HG02798 (cell line): ENCODE data around the gene GPR150.

Experiments
- ATAC-seq: cut with Tn5 transposase; IDR thresholded peaks from one replicate; pipeline ENCODE4 v1.9.1; 2021; ENCODE audit warnings: mild to moderate bottlenecking; ENCODE audit not compliant: unreplicated experiment, poor library complexity

GPR150 gene

DNA sequence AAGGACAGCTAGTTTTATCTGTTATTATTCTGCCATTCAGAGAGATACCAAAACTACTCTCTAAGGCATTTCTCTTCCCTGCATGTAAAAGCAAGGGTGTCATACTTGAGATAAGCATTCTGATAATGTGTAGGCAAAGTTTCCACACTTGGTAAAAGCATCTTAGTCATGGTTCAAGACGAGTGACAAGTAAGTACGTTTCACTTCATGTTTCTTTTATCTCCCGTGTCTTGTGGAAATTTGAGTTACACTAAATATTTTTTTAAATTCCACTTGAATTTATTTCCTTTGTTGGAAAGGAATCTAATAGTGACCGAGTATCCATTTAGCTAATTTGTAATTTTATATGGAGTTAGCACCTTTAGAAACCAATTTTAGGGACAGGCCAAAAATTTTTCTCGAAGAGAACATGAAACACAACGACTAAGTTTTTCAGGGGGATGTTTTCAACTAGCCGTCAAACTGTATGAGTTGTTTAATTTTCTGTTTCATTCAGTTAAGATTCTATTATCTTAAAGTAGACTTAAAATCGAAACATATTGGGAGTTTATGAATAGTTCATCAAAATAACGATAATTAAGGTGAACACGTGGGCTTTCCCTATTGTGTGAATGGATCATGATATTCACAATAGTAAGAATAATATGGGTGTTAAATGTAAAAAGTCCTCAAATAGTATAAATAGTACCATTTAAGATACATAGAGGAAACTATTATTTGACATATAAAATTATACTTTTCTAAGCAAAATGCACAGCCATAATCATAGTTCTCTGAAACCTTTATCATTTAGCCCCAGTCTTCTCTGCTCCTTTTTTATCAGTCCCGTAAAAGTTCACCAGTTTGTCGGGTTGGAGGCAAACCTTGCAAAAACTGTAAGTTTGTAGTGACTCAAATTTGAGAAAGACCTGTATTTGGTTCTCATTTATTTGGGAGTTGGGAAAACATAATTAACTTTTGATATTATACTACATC is 28.3 kb downstream of the GPR150 start:
- no peak for ATAC-seq

DNA sequence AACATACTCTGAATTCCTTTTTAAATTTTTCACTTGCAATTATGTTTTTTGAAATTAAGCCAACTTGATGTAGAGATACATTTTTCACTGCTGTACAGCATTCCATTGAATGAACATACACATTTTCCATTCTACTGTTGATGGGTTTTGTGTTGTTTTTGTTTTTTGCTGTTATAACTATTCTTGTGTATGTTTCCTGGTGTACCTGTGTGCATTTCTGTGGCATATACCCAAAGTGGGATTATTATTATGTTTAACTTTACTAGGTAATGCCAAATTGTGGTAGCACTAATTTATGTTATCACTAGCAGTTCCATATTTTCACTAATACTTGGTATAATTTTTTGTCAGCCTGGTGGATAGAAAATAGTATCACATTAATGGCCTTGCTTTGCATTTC is 29.4 kb downstream of the GPR150 start:
- no peak for ATAC-seq

- ATAC-seq: no peak
Measured at GRCh38 chr5:95649842-95650620, 30.1 kb downstream of the GPR150 start.

DNA sequence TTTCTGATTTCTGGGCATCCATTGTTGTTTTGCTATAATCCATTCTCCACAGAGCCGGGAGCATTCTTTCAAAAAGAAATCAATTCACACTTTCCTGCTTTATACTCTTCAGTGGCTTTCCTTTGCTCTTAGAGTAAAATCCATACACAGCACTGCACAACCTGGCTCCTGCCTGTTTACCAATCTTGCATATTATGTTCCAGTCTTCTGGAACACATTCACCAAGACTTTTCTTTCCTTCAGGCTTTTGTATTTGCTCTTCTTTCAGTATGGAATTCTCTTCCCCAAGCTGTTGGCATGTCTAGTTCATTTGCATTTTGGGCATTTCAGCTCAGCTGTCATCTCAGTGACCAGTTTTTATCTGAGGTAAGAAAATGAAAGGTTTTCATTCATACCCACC is 33.0 kb downstream of the GPR150 start:
- no peak for ATAC-seq

- ATAC-seq: no peak
Measured at GRCh38 chr5:95654196-95654595, 34.3 kb downstream of the GPR150 start.

DNA sequence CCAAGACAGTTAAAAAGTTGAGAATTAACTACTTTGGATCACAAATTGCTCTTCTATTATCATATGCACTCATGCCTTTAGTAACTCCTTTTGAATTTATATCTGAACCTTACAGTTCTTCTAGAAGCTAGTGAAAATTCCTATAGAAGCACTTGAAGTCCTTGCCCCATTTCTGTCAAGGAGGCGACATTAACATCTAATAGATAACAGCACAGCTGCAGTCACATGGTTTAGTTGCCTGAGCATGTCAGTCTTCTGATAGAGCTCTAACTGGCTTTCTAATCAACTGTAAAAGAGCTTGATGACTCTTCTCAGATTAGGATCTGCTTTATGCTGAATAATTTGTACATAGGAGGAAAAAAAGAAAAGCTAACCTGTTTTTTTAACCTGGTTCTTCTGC is 35.7 kb downstream of the GPR150 start:
- ATAC-seq: no peak

- no peak for ATAC-seq
Measured at GRCh38 chr5:95660060-95660459, 40.2 kb downstream of the GPR150 start.

DNA sequence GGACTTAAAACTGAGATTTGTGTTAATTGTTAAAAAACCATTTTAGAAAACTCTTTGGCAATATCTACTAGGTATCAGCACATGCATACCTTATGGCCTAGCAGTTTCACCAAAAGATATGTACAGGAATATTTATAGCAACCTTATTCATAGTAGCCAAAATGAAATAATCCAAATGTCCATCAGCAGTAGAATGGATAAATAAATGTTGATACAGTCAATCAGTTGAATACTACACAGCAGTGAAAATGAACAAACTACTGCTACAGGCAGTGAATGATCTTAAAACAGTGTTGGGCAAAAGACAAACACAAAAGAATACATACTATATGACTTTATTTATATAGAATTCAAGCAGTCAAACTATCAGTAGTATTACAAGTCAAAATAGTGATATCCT is 43.1 kb downstream of the GPR150 start:
- no peak for ATAC-seq

GRCh38 chr5:95664204-95664786 is 44.4 kb downstream of the GPR150 start:
- no peak for ATAC-seq

DNA sequence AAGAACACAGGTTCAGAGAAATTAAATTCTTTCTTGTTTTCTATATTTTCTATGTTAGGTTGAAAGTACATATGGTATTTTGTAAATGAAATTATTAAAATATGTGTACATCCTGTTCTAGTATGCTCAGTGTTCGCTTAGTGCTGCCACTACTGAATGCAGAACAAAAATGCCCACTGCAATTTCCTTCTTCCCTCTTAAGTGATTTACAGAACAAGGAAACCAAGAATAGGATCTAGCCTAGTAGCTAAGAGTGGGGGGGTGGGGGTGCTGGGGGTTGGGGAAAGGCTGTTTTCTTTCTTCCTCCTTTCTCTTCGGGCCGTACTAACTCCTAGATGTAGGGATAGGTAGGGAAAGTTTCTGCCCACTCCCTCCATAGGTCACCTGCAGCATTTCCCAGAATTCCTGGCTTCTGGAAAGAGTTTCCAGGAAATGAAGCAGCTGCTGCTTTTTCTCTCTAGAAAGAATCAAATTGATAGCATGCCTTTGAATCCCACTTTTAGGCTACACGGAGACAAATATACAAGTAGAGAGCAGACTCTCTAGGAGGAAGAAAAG is 47.3 kb downstream of the GPR150 start:
- no peak for ATAC-seq

- ATAC-seq: no peak
Measured at GRCh38 chr5:95667678-95668077, 47.8 kb downstream of the GPR150 start.

DNA sequence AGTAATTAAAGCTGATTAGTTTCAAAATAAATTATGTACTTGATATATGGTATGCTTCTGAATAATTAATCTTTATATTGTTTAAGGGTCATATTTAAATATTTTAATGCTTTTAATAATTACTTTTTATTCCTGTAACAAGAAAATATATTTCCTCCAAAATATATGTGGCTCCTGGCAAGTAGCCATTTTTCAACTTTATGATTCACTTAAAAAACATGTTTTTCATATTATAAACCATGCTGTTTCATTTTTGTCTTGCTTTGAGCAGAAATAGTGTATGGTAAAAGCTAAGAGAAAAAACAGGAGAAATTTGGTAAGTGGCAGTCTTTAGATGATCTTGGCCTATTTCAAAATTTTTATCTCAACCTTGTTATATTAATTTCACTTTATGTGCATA is 48.3 kb downstream of the GPR150 start:
- no peak for ATAC-seq

DNA sequence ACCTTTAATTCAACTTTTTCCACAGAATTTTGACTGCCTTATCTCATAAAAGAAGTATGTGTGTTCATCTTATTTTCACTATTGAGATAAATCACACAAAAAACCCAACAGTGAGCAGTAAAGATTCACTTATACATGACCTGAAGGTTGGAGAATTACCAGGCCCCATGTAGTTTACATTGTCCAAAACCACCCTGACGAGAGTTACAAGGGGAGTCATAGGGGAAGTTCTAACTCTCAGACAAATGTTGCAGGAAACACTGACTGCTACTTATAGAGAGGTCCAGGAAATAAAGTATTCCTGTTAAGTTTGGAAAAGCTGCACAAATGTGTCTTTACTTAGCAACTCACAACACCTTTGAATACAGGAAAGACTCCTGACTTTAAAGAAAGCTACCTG is 48.8 kb downstream of the GPR150 start:
- ATAC-seq: no peak

- no peak for ATAC-seq
Measured at GRCh38 chr5:95669540-95669939, 49.7 kb downstream of the GPR150 start.

DNA sequence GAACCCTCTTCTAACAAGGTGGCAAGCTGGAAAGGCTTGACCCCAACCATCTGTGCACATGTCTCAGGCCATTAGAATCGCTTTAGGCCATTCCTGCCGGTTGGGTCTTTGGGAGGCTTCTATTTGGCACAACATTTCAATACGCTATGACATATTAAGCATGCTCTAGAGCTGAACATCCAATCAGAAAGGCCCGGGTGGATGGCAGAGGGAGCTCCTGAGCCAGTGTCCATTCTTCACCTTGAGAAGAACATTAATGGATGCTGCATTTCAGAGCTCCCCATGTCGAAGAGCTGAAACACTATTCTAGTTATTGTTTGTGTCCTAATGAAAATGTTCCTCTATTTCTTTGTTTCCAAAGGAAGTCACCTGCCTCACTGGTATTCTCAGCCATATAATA is 50.1 kb downstream of the GPR150 start:
- ATAC-seq: no peak

DNA sequence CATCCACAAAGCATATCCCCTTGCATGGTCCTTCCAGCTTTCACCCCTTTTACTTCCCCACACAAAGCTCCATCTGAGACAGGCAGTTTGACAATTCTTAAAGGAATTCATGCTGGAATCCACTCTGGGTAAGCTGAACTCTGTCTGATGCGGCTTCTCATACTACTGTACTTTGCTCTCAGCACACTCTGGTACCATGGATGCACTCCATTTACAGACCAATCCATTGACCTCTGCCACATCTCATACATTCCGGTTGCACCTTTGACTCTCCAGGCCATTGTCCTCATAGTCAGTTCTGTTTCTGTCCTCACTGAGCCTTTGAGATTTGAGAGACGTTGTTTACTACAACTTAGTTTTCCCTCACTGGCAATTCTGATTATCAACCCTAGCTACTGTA is 50.7 kb downstream of the GPR150 start:
- ATAC-seq: no peak
